Hypothalamus (tissue), 51 donors: ENCODE data around the gene ZC3H18.

Experiments used
- DNase-seq, 51 donors: peaks; one replicate each; lab custom pipeline; 2025; lab: John Stamatoyannopoulos, UW

Gene ZC3H18

DNA sequence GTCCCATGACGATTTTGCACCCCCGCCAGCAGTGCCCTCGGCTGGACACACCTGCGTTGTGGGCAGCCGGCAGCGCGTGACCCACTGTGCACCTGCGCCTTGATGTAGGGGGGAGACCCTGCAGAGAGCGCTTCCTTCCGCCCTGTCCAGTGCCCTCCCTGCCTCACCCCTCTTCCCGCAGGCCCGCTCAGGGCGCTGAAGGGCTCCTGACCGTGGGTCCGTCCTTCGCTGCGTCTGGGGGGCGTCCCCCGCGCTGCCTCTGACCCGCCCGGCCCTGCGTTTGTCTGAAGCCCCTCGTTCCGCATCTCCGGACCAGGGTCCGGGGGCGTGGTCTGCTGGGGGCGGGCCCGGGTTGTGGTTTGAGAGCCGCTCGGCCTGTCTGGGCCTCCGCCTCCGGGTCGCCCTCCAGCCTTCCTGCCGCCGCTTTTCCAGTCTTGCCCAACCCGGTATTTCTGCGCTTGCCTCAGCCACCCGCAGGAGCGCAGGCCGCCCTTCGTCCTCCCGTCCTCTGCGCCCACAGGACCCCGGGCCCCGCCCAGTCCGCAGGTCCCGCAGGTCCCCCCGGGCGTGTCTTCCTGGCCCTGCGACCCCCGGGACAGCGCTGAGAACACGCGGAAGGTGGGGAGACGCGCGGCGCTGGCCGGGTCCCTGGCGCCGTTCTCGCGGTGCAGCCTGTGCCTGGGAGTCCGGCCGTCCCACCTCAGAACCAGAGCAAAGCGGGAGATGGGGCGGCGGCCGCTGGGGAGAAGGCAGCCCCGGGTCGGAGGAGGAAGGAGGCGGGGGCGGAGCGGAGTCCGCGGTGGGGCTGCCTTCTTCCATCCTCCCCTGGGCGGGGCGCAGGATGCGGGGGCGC is 64.2 kb downstream of the ZC3H18 start:
- DNase-seq: no peak

DNA sequence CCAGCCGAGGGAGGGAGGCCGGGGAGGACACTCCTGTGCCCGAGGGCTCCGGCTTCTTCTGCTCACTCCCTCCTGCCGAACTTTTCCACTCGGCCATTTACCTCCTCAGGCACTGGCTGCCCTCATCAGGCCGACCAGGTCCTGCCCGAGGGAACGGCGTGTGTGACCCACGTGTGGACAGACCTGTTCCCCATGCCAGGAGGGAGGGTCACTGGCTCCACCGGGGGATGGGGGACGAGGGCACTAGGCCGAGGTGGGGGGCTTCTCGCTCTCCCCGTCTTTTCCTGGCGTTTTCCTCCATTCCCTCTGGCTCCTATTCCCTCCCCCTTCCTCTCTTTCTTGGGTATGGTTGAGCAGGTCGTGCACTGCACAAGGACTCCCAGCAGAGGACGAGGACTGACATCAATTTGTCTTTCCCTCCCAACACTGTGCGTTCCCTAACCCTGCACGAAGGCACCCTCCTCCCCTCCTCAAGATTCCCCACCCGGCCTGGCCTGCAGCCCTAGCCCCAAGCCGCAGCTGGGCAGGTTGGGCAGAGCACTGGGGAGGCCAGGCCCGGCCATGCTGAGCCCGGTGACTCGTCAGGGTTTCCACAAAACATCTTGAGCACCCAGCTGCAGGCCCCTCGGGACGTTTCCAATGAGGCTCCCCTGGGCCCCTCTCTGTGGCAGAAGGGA is 64.9 kb downstream of the ZC3H18 start:
- DNase-seq: no peak

DNA sequence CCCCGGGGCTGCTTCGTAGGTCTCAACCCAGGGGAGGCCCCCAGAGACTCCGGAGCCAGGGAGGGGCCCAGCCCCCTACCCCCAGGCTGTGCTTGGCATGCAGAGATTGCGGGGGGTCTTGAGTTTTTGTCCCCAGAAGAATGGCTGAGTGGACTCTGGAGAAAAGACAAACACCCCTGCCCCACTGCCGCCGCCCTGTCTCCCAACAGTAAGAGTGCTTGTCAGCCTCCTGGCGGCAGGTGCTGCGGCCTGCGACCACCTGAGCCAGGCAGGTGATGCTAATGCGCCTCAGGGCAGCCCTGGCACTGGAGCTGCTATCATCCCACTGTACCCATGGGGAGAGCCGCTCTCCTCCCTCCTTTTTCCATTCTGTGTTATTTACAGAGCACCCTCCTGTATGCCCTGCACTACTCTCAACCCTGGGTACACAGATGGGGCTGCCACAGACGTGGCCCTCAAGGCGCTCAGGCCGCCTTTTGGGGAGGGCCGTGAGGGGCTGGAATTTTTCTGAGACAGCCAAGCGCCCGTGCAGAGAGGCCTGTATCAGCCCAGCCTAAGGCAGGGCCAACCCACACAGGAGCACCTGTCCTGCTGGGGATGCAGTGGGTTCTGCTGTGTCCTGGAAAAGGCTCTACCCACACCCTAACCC is 65.6 kb downstream of the ZC3H18 start:
- DNase-seq: no peak

DNA sequence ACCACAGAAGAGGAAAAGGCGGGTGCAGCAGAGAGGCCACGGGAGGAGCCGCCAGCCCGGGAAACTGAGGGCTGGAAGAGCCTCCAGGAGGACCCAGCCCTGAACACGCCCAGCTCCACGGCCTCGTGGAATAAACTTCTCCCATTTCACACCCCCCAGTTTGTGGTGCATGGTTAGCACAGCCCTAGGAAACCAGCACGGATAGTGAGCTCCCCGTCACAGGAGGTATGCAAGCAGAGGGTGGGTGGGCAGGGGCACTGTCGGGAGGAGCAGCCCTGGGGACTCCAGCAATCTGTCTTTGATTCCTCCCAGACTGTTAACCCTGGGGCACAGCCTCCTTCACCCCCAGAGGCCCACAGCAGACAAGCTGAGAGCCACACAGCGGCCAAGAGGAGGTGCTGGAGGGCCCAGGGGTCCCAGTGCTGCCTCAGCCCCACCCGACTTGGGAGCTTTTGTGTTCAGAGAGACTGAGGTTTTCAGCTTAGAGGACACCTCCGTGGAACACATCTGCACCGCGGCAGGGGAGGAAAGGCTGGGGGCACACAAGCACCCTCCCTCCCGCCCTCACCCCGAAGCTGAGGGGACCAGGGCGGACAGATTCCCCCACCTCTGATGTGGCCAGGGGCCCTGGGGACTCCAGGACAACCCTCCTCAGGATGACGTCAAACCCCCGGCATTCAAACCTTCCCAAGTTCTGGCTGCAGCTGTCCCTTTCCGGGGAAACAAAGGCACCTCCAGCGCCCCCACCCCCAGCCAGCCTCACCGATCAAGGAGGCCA is 66.5 kb downstream of the ZC3H18 start:
- DNase-seq: no peak

GRCh38 chr16:88638323-88639230 is 68.4 kb downstream of the ZC3H18 start, which contains the start of gene IL17C:
TSS of gene IL17C (plus strand) at chr16:88638572. CDS start at chr16:88638642, 70 bp downstream.
- DNase-seq: no peak

- no peak for DNase-seq
These were observed 69.2 kb downstream of the ZC3H18 start for GRCh38 chr16:88639231-88640038.

- no peak for DNase-seq
These were observed 69.9 kb downstream of the ZC3H18 start for GRCh38 chr16:88640039-88640495.

- no peak for DNase-seq
These were observed 70.5 kb downstream of the ZC3H18 start for GRCh38 chr16:88640498-88641247.

DNA sequence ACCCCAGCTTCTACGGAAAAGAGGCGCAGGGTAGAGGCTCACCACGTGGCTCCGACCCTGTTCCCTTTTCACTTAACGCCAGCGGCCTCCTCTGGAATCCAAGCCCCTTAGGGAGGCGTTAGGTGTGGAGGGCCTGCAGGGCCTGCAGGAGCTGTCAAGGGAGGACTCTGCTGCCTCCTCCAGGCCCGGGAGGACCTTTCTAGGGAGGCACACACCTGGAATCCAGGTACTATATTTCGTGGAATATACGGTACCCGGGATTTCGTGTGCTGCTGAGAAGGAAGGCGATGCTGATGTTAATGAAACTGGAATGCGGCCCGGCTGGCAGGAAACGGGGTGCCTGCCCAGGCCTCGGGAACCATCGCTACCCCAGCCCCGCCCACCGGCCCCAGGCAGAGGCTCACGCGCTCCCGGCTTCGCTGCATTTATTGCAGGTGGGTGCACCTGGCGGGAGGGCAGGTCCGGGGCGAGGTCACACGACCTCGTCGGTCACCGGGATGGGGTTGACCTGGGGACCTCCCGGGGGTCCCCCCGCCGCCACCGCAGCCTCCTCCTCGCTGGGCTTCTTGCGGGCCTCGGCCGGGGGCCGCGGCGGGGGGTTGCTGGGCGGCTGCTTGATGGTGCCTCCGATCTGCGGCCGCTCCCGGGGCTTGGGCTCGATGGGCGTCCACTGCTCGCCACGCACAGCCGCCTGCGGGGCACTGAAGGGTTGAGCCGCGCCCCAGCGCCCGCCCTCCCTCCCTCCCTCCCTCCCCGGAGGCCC is 72.9 kb downstream of the ZC3H18 start:
- DNase-seq: no peak

GRCh38 chr16:88643644-88643932 is 73.4 kb downstream of the ZC3H18 start:
- DNase-seq: no peak

DNA sequence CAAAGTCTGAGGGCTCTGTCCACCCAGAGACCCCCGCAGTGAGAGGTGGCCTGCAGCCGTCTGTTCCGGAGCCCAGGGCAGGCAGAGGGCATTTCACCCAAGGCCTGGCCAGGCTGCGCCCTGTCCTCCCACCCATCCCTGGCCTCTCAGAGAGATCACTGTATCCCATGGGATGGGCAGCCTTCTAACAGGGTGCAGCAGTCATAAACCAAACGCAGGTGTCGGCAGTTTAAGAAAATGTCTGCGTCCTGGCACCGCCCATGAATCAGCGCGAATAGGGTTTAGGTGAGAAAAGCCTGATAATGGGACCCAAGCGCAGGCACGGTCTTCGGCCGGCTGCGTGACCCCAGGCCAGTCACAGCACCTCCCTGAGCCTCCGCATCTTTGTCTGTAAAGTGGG is 75.3 kb downstream of the ZC3H18 start:
- DNase-seq: no peak

DNA sequence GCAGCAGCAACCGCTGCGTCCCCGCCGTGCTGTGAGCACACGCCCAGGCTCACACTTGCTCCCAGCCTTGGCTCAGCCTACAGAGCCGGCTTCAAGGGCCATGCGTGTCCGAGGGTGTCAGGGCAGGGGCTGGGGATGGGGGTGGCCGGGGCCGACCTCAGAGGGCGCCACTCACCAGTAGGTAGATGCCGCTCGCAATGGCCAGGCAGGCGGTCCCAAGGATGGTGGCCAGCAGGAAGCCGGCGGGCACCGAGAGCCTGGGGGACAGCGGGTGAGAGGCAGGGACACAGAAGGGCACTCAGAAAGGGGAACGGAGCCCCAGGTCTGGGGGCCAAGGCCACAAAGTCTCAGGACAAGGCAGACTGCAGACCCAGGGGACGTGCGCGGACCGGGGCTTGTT is 75.7 kb downstream of the ZC3H18 start:
- DNase-seq: no peak

DNA sequence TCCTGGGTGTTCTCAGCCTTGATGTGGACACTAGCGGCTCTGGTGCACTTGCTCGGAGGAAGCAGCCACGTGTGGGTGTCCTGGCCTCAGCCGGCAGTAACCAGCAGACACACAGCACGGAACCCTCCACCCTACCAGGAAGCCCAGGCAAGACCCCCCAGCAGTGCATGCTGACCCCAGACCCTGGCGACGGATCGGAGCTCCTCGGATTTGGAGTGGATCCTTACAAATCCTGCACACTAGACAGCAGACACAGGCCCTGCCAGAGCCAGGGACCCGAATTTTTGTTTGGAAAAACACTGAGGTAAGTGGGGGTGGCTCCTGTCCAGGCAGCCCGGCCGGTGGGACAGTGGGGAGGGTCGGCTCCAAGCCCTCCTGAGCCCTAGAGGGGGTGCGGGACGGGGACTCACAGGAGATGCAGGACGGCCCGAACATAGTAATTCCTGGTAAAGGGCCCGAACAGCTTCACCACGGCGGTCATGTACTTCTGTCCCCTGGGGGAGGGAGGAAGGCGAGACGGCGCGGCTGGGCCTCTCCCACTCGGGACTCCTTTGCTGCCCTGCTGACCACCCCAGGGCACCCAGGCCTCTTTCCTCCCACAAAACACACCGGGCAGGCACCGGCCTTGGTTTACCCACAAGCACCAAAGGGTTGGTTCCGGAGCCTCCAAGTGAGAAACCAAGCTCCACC is 76.3 kb downstream of the ZC3H18 start:
- no peak for DNase-seq

DNA sequence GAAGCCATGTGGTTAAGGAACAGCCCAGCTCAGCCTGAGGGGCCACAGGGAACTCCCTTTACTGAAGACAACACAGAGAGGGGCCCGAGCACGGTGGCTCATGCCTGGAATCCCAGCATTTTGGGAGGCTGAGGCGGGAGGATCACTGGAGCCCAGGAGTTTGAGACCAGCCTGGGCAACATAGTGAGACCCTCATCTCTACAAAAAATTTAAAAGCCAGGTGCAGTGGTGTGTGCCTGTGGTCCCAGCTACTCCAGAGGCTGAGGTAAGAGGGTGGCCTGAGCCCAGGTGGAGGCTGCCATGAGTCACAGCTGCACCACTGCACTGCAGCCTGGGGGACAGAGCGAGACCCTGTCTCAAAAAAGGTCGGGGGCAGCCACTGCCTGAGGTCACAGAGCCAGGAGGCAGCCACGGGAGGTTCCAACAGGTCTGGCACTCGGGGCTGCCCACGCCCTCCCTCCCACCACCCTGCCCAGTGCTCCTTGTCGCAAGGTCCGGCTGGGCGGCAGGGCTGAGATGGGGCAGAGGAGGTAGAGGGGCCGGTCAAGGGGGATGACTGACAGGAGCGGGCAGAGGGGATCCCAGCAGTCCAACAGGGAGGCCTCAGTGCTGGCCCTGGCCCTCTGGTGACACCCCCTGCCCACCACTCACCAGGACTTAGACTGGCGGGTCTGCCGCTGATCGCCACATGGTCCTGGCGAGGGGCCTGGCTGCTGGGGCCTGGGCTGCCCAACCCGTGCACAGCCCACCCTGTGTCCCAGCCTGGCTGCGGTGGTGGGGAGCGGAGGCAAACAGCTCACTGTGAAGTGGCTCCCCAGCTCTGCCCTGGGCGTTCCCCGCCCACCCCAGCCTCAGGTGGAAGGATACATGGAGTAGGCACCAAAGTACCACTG is 77.2 kb downstream of the ZC3H18 start:
- no peak for DNase-seq

- DNase-seq: no peak
These were observed 79.2 kb downstream of the ZC3H18 start for GRCh38 chr16:88649195-88649923.
